ENCODE measurements around the gene CFAP46. TPM values are rescaled to one million over a fixed set of nuclear protein-coding genes. Genes with fewer than 3 reads are reported as not detected.

Gene CFAP46
- total and polyA plus RNA-seq, 9 of the 15 experiments (the other 6 are each of a cell fraction or from before 2014, with no cell fraction given) = not detected

DNA sequence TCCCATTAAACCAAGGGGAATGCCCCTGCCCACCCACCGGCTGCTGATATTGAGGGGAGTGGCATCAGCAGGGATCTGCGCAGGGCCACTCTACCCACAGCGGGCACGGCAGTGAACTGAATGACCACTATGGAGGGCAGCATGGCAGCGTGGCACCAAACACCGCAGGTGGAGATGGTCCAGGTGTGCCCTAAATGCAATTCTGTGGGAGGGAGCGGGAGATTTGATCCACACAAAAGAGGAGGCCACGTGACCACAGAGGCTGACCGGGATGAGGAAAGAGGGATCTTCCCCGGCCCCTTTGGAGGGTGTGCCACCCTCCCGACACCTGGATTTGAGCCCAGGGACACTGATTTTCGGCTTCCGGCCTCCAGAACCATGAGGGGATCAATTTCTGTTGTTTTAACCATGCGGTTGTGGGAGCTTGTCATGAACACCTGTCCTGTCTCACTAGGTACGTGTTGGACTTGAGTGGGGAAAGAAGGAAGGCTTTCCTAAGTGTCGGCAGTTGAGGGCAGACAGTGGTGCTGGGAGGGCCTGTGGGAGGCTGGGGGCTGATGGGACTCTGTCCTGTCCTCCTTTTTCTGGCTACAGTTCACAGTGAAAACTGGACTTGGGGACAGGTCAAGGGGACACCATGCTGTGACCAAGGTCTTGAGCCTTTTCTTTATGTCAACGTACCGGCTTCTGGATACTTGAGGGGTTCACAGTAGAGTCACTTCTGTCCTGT, 66.1 kb downstream of the CFAP46 start:
- no peak overlapping the region for H3K4me2 ChIP-seq (ENCODE audit: insufficient read depth, low read length)
- H3K4me3 ChIP-seq = no peak overlapping the region
- H3K4me1 ChIP-seq (replicated peaks in 1 of 2; ENCODE audit: control insufficient read depth in 2 of 2, insufficient read depth in 2 of 2, low read length in 2 of 2) = no peaks in the 10 kb centered on the region
- no peak for TF ChIP-seq ESRRB (CRISPR knock-in tag; IDR thresholded peaks at IDR 0.05; ENCODE audit: borderline replicate concordance)
- no peak for TF ChIP-seq RAD21 (CRISPR knock-in tag; conservative IDR thresholded peaks at IDR 0.05 in 1 of 2, IDR thresholded peaks at IDR 0.05 in 1 of 2)
- TF ChIP-seq, protein P1, sequence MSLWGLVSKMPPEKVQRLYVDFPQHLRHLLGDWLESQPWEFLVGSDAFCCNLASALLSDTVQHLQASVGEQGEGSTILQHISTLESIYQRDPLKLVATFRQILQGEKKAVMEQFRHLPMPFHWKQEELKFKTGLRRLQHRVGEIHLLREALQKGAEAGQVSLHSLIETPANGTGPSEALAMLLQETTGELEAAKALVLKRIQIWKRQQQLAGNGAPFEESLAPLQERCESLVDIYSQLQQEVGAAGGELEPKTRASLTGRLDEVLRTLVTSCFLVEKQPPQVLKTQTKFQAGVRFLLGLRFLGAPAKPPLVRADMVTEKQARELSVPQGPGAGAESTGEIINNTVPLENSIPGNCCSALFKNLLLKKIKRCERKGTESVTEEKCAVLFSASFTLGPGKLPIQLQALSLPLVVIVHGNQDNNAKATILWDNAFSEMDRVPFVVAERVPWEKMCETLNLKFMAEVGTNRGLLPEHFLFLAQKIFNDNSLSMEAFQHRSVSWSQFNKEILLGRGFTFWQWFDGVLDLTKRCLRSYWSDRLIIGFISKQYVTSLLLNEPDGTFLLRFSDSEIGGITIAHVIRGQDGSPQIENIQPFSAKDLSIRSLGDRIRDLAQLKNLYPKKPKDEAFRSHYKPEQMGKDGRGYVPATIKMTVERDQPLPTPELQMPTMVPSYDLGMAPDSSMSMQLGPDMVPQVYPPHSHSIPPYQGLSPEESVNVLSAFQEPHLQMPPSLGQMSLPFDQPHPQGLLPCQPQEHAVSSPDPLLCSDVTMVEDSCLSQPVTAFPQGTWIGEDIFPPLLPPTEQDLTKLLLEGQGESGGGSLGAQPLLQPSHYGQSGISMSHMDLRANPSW (CRISPR knock-in tag; IDR thresholded peaks at IDR 0.05) = no peak
- no peak for TF ChIP-seq DNMT1 (IDR thresholded peaks at IDR 0.05)
- TF ChIP-seq RBM25 (IDR thresholded peaks at IDR 0.05; ENCODE audit: low read depth, low read length, severe bottlenecking) = no peak
- TF ChIP-seq ZNF124 (CRISPR knock-in tag; IDR thresholded peaks at IDR 0.05) = no peak
- TF ChIP-seq SRSF1 (IDR thresholded peaks at IDR 0.05; ENCODE audit: low read depth, low read length) = no peak
- TF ChIP-seq PRPF4 (IDR thresholded peaks at IDR 0.05; ENCODE audit: insufficient read depth, low read depth, low read length, poor library complexity, severe bottlenecking) = no peak
- no peak for TF ChIP-seq POLR3A (IDR thresholded peaks at IDR 0.05; ENCODE audit: borderline replicate concordance, extremely low read depth, insufficient read depth, insufficient read length)
- no peak for TF ChIP-seq KHSRP (IDR thresholded peaks at IDR 0.05)
- no peak for TF ChIP-seq NCOR1 (IDR thresholded peaks at IDR 0.05)
- TF ChIP-seq GTF2F1 (IDR thresholded peaks at IDR 0.05; ENCODE audit: low read depth, low read length) = no peak
- TF ChIP-seq ZNF263 (CRISPR knock-in tag; IDR thresholded peaks at IDR 0.05; ENCODE audit: borderline replicate concordance) = no peak
- TF ChIP-seq RBM39 (optimal IDR thresholded peaks at IDR 0.05; ENCODE audit: low read depth, low read length) = no peak
- no peak for TF ChIP-seq PHF21A (IDR thresholded peaks at IDR 0.05; ENCODE audit: borderline replicate concordance, low read depth)
- TF ChIP-seq, protein P2, sequence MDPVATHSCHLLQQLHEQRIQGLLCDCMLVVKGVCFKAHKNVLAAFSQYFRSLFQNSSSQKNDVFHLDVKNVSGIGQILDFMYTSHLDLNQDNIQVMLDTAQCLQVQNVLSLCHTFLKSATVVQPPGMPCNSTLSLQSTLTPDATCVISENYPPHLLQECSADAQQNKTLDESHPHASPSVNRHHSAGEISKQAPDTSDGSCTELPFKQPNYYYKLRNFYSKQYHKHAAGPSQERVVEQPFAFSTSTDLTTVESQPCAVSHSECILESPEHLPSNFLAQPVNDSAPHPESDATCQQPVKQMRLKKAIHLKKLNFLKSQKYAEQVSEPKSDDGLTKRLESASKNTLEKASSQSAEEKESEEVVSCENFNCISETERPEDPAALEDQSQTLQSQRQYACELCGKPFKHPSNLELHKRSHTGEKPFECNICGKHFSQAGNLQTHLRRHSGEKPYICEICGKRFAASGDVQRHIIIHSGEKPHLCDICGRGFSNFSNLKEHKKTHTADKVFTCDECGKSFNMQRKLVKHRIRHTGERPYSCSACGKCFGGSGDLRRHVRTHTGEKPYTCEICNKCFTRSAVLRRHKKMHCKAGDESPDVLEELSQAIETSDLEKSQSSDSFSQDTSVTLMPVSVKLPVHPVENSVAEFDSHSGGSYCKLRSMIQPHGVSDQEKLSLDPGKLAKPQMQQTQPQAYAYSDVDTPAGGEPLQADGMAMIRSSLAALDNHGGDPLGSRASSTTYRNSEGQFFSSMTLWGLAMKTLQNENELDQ (CRISPR knock-in tag; IDR thresholded peaks at IDR 0.05; ENCODE audit: borderline replicate concordance) = no peak
- CTCF ChIA-PET (ENCODE audit: low intra/inter-chr PET ratio) = no interaction called here
- no TSS peak for BruUV-seq (replicated peaks)
- 1% methylated on average over 18 of the region's 18 CpGs for WGBS (ENCODE audit: insufficient coverage, low coverage, missing lambda C conversion rate)
- no peaks in the 10 kb centered on the region for H3K9me3 ChIP-seq (replicated peaks; ENCODE audit: control insufficient read depth, insufficient read depth, low read depth, low read length)
- no peaks in the 10 kb centered on the region for H3K36me3 ChIP-seq (ENCODE audit: control insufficient read depth, insufficient read depth, low read length)
- no peak for DNase-seq (ENCODE audit: extremely low read depth in 1 of 4, low spot score in 3 of 4)
- in situ Hi-C loops (cut with MboI) (no loop called here), intact Hi-C loops (cut with micrococcal nuclease) (no loop called here)
- H3K9ac ChIP-seq (ENCODE audit: insufficient read depth in 1 of 2, low read depth in 2 of 2, low read length in 2 of 2) = no peak overlapping the region
- H3K9me1 ChIP-seq (ENCODE audit: control insufficient read depth, insufficient read depth, low read length) = no peaks in the 10 kb centered on the region
- ATAC-seq = no peak
- POLR2A ChIA-PET = interaction anchor here (0.6 to 0.7 kb wide), 2 partner anchors 30 to 44 kb away, joined by 3 read pairs; no protein-coding TSS in a partner anchor
- H3K27ac ChIP-seq (ENCODE audit: extremely low read depth, low read depth, low read length) = no peak overlapping the region
- no peaks in the 10 kb centered on the region for H3K79me2 ChIP-seq (ENCODE audit: control insufficient read depth, insufficient read depth, low read length)
- FAIRE-seq = no peak
- peaks cover 0 to 33% of the 10 kb centered on the region in 2 experiments; a peak in 3 of 5 replicates for H3K27me3 ChIP-seq (ENCODE audit: control insufficient read depth in 2 of 2, insufficient read depth in 2 of 2, low read length in 2 of 2)
- no peak overlapping the region for H2AFZ ChIP-seq (ENCODE audit: low read depth, low read length)
- H4K20me1 ChIP-seq (replicated peaks; ENCODE audit: control insufficient read depth, insufficient read depth, low read length) = peaks cover 6% of the 10 kb centered on the region; the same call in 1 of the 2 replicates
